Gastrocnemius medialis (tissue), 4 donors: ENCODE data around the gene CTSL.

Experiments used
- CTCF ChIP-seq, 5 experiments: fragments of 450-650 bp in 3 of 5; fragments of 200-600 bp in 2 of 5; sonication (generic) in 2 of 5; IDR thresholded peaks in 4 of 5; conservative IDR thresholded peaks in 1 of 5; 1 replicate in 4 of 5; 2 replicates in 1 of 5; pipeline ENCODE4 v1.5.1; 2016 to 2019; ENCODE audit warnings: antibody characterized with exemption in 5 of 5, mild to moderate bottlenecking in 3 of 5, moderate library complexity in 3 of 5
- POLR2A ChIP-seq, 2 donors: fragments of 450-650 bp; IDR thresholded peaks; one replicate each; pipeline ENCODE4 v1.6.1; 2017; ENCODE audit warnings: antibody characterized with exemption in 2 of 2, mild to moderate bottlenecking in 2 of 2, moderate library complexity in 2 of 2

- TF ChIP-seq POLR2A (IDR thresholded peaks at IDR 0.05) (no peak), CTCF (IDR thresholded peaks at IDR 0.05 in 4 of 5, conservative IDR thresholded peaks at IDR 0.05 in 1 of 5) (no peak)
Observed at GRCh38 chr9:87711857-87712800, 13.8 kb upstream of the CTSL start.
